Measurements from ENCODE around the gene ADD2. TPM values are rescaled to one million over a fixed set of nuclear protein-coding genes. Genes with fewer than 3 reads are reported as not detected.

Gene ADD2
- total and polyA plus RNA-seq, 2 experiments from 2014 or later, result 4.7 to 40.0 TPM

- Histone ChIP-seq H3K9me3 (ENCODE audit: low read depth) (no peaks in the 10 kb centered on the region), H3K36me3 (no peaks in the 10 kb centered on the region), H3K4me3 (no peak overlapping the region), H3K27me3 (peaks cover 24% of the 10 kb centered on the region), H3K4me1 (ENCODE audit: low read depth) (no peaks in the 10 kb centered on the region), H3K27ac (no peak overlapping the region)
- DNase-seq (ENCODE audit: low read depth in 1 of 2, low spot score in 1 of 2), result no peak
- no peak for TF ChIP-seq CTCF (IDR thresholded peaks at IDR 0.05; ENCODE audit: low read depth, low read length)
Measured at GRCh38 chr2:70651014-70651413, 117.0 kb downstream of the ADD2 start.

- no peak overlapping the region for H3K4me3 ChIP-seq
- no peaks in the 10 kb centered on the region for H3K4me1 ChIP-seq (ENCODE audit: low read depth)
- peaks cover 24% of the 10 kb centered on the region for H3K27me3 ChIP-seq
- no peak overlapping the region for H3K27ac ChIP-seq
- H3K9me3 ChIP-seq (ENCODE audit: low read depth), result no peaks in the 10 kb centered on the region
- DNase-seq (ENCODE audit: low read depth in 1 of 2, low spot score in 1 of 2), result no peak
- no peak for TF ChIP-seq CTCF (IDR thresholded peaks at IDR 0.05; ENCODE audit: low read depth, low read length)
- H3K36me3 ChIP-seq, result no peaks in the 10 kb centered on the region
Measured at GRCh38 chr2:70648961-70649360, 119.0 kb downstream of the ADD2 start.

GRCh38 chr2:70647873-70648481 lies 120.0 kb downstream of the ADD2 start:
- Histone ChIP-seq H3K4me3 (no peak overlapping the region), H3K27ac (no peak overlapping the region), H3K27me3 (peaks cover 21% of the 10 kb centered on the region), H3K9me3 (ENCODE audit: low read depth) (no peaks in the 10 kb centered on the region), H3K4me1 (ENCODE audit: low read depth) (no peaks in the 10 kb centered on the region), H3K36me3 (no peaks in the 10 kb centered on the region)
- TF ChIP-seq CTCF (IDR thresholded peaks at IDR 0.05; ENCODE audit: low read depth, low read length), result peak; percentile 100
- peak; percentile 71 to 79 for DNase-seq (ENCODE audit: low read depth in 1 of 2, low spot score in 1 of 2)

DNA sequence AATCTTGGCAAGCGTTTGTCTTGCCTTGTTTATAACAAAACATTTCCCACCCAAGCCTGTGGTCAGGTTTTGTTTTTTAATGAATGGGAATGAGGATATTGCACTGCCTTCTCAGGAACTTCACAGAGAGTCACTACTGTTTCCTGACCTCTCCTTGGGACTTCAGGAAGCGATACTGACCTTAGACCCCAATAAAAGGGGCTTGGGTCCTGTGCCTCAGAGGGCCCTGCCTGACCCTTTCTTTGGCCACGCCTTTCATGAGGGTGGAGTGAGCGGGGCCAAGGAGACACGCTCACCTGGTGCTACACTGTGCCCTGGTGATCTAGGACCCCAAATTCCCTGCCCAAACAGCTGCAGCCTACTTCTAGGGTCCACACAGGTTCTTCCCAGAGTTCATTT lies 121.6 kb downstream of the ADD2 start:
- H3K36me3 ChIP-seq, result no peaks in the 10 kb centered on the region
- no peak overlapping the region for H3K4me3 ChIP-seq
- peaks cover 6% of the 10 kb centered on the region for H3K27me3 ChIP-seq
- no peak overlapping the region for H3K27ac ChIP-seq
- no peaks in the 10 kb centered on the region for H3K4me1 ChIP-seq (ENCODE audit: low read depth)
- H3K9me3 ChIP-seq (ENCODE audit: low read depth), result no peaks in the 10 kb centered on the region
- no peak for DNase-seq (ENCODE audit: low read depth in 1 of 2, low spot score in 1 of 2)
- no peak for TF ChIP-seq CTCF (IDR thresholded peaks at IDR 0.05; ENCODE audit: low read depth, low read length)

DNA sequence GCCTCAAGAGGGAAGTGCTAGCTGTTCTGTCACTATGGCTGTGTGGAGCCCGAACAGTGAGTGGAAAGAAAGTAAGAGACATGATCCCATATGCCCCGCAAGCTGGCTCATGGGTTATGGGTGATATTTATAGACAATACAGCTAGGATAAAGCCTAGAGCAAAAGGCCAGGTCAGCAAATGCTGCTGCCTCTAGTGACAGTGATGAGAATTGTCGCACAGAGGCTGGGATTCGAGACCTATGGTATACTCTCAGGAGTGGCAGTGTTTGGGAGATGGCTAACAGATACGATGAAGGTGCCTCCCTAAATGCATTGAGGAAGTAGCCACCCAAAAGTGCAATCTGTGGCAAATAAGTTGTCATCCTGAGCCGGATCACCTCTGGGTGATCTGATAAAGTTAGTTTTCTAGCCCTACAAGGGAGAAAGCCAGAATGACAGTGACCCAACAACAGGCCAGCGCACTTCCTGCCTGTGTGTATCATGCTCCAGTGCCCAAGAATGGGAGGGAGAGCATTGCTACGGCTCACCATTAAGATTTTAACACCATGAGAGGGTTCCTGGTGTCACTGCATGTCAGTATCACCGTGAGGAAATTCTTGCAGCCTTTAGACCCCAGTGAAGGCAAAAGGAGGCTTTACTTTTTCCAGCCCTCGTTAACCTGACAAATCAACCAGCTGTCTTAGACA lies 122.1 kb downstream of the ADD2 start:
- TF ChIP-seq CTCF (IDR thresholded peaks at IDR 0.05; ENCODE audit: low read depth, low read length), result no peak
- no peaks in the 10 kb centered on the region for H3K36me3 ChIP-seq
- no peak overlapping the region for H3K27ac ChIP-seq
- H3K9me3 ChIP-seq (ENCODE audit: low read depth), result no peaks in the 10 kb centered on the region
- peaks cover 3% of the 10 kb centered on the region for H3K27me3 ChIP-seq
- peak in 1 of 2 donors; percentile 38 for DNase-seq (ENCODE audit: low read depth in 1 of 2, low spot score in 1 of 2)
- H3K4me3 ChIP-seq, result no peak overlapping the region
- no peaks in the 10 kb centered on the region for H3K4me1 ChIP-seq (ENCODE audit: low read depth)

Data from cardiac muscle cell (in vitro differentiated cells and primary cell).